Measurements from ENCODE around the gene CGNL1.

DNA sequence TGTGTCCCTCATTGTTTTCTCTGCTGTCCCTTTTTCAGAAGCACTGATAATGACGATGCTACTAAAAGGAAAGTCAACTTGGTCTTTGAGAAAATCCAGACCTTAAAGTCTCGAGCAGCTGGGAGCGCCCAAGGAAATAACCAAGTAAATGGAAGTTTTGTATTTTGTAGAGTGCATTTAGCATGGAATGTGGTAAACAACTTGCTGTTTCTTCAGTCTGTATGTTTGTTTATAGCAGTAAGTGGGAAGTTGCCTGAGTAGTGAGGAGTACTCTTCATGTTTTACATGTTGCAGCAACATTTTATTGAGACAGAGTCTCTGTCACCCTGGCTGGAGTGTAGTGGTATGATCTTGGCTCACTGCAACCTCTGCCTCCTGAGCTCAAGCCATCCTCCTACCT is 66.0 kb downstream of the CGNL1 start:
- no peak for TF ChIP-seq HOXA7 (CRISPR knock-in tag; IDR thresholded peaks at IDR 0.05; ENCODE audit: borderline replicate concordance)
- no peak for TF ChIP-seq CTCF (tag by site-specific recombination; IDR thresholded peaks at IDR 0.05)
- no peak for TF ChIP-seq YY1 (tag by site-specific recombination; IDR thresholded peaks at IDR 0.05)
- no peak for TF ChIP-seq ZBTB21 (tag by site-specific recombination; IDR thresholded peaks at IDR 0.05)
- TF ChIP-seq, protein P1, sequence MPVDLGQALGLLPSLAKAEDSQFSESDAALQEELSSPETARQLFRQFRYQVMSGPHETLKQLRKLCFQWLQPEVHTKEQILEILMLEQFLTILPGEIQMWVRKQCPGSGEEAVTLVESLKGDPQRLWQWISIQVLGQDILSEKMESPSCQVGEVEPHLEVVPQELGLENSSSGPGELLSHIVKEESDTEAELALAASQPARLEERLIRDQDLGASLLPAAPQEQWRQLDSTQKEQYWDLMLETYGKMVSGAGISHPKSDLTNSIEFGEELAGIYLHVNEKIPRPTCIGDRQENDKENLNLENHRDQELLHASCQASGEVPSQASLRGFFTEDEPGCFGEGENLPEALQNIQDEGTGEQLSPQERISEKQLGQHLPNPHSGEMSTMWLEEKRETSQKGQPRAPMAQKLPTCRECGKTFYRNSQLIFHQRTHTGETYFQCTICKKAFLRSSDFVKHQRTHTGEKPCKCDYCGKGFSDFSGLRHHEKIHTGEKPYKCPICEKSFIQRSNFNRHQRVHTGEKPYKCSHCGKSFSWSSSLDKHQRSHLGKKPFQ (tag by site-specific recombination; IDR thresholded peaks at IDR 0.05): no peak
- no peak for TF ChIP-seq KLF9 (tag by site-specific recombination; IDR thresholded peaks at IDR 0.05; ENCODE audit: low read depth)
- TF ChIP-seq ZNF335 (tag by site-specific recombination; conservative IDR thresholded peaks at IDR 0.05): no peak
- no peak for TF ChIP-seq KLF7 (tag by site-specific recombination; IDR thresholded peaks at IDR 0.05; ENCODE audit: borderline replicate concordance)
- TF ChIP-seq ATF2 (tag by site-specific recombination; IDR thresholded peaks at IDR 0.05; ENCODE audit: low read depth): no peak
- no peak for TF ChIP-seq PRDM10 (tag by site-specific recombination; IDR thresholded peaks at IDR 0.05)
- no peak for TF ChIP-seq RBAK (tag by site-specific recombination; IDR thresholded peaks at IDR 0.05)
- no peak for TF ChIP-seq ZNF433 (tag by site-specific recombination; IDR thresholded peaks at IDR 0.05; ENCODE audit: low read depth)
- TF ChIP-seq ZNF514 (tag by site-specific recombination; IDR thresholded peaks at IDR 0.05): no peak
